CD4-positive, alpha-beta T cell treated with Interleukin-15 for 1 hour (primary cell): ENCODE results near the gene ASTN2.

ENCODE experiments used
- DNase-seq: peaks from one replicate; pipeline ENCODE4 v3.0.0-alpha.2; 2020

Gene ASTN2

GRCh38 chr9:117414220-117414905 lies 494 bp downstream of the ASTN2 start:
- no peak for DNase-seq

GRCh38 chr9:117413346-117414219 lies 1.3 kb downstream of the ASTN2 start:
- DNase-seq: no peak

GRCh38 chr9:117412841-117413240 lies 2.0 kb downstream of the ASTN2 start:
- no peak for DNase-seq

- DNase-seq: no peak
These were observed 2.7 kb downstream of the ASTN2 start for GRCh38 chr9:117412006-117412715.

- no peak for DNase-seq
These were observed 3.3 kb downstream of the ASTN2 start for GRCh38 chr9:117411547-117411946.

- no peak for DNase-seq
These were observed 5.5 kb downstream of the ASTN2 start for GRCh38 chr9:117409321-117409720.

GRCh38 chr9:117407436-117408022 lies 7.3 kb downstream of the ASTN2 start:
- DNase-seq: no peak

GRCh38 chr9:117405950-117406705 lies 8.7 kb downstream of the ASTN2 start:
- no peak for DNase-seq

GRCh38 chr9:117403848-117404247 lies 11.0 kb downstream of the ASTN2 start:
- no peak for DNase-seq

- DNase-seq: no peak
These were observed 11.4 kb downstream of the ASTN2 start for GRCh38 chr9:117403403-117403811.

GRCh38 chr9:117400171-117400570 lies 14.7 kb downstream of the ASTN2 start:
- no peak for DNase-seq

- DNase-seq: no peak
These were observed 19.7 kb downstream of the ASTN2 start for GRCh38 chr9:117395151-117395650.

- DNase-seq: no peak
These were observed 20.2 kb downstream of the ASTN2 start for GRCh38 chr9:117394655-117395054.

GRCh38 chr9:117392992-117393391 lies 21.9 kb downstream of the ASTN2 start:
- DNase-seq: no peak

GRCh38 chr9:117387422-117387821 lies 27.4 kb downstream of the ASTN2 start:
- no peak for DNase-seq

GRCh38 chr9:117379341-117379740 lies 35.5 kb downstream of the ASTN2 start:
- no peak for DNase-seq

GRCh38 chr9:117377046-117377445 lies 37.8 kb downstream of the ASTN2 start:
- no peak for DNase-seq

GRCh38 chr9:117375956-117376355 lies 38.9 kb downstream of the ASTN2 start:
- DNase-seq: no peak

GRCh38 chr9:117374076-117374725 lies 40.7 kb downstream of the ASTN2 start:
- no peak for DNase-seq

GRCh38 chr9:117368684-117369230 lies 46.1 kb downstream of the ASTN2 start:
- no peak for DNase-seq

GRCh38 chr9:117365438-117365837 lies 49.4 kb downstream of the ASTN2 start:
- no peak for DNase-seq
